MCF 10A (cell line): ENCODE data around the gene BMPER. TPM values are rescaled to one million over a fixed set of nuclear protein-coding genes. Genes with fewer than 3 reads are reported as not detected.

Experiments used
- BruUV-seq: library from RNA; stranded (reverse); fragments of 400-500 nt; replicated peaks from 2 replicates; lab custom pipeline; 2021; lab: Mats Ljungman, UMichigan
- CTCF ChIA-PET: fragments of 300-600 bp; sonication (Branson Sonifier 250); formaldehyde crosslinking; extraction: SDS; loops from one replicate; lab custom pipeline; 2021; ENCODE audit warnings: antibody characterized with exemption, inconsistent platforms; lab: Yijun Ruan, JAX
- POLR2A ChIA-PET: fragments of 300-600, 350-650 bp; sonication (Branson Sonifier 250); formaldehyde crosslinking; extraction: SDS; loops from one replicate; lab custom pipeline; 2020; ENCODE audit warnings: antibody characterized with exemption, inconsistent platforms; lab: Yijun Ruan, JAX
- DNase-seq: peaks from one replicate; pipeline ENCODE4 v3.0.0-alpha.2; 2018; ENCODE audit not compliant: unreplicated experiment
- H3K27ac Mint-ChIP-seq: one replicate; pipeline ENCODE4 v1.8.0; 2022; ENCODE audit warnings: mild to moderate bottlenecking, low read depth, mixed read lengths; ENCODE audit not compliant: unreplicated experiment
- H3K27me3 Mint-ChIP-seq: one replicate; pipeline ENCODE4 v1.8.0; 2022; ENCODE audit warnings: mixed read lengths; ENCODE audit not compliant: insufficient read depth, unreplicated experiment
- H3K36me3 Mint-ChIP-seq: one replicate; pipeline ENCODE4 v1.8.0; 2022; ENCODE audit warnings: mild to moderate bottlenecking, moderate library complexity, mixed read lengths; ENCODE audit not compliant: insufficient read depth, unreplicated experiment
- H3K4me1 Mint-ChIP-seq: one replicate; pipeline ENCODE4 v1.8.0; 2022; ENCODE audit warnings: mixed read lengths; ENCODE audit not compliant: insufficient read depth, unreplicated experiment
- H3K4me3 Mint-ChIP-seq: one replicate; pipeline ENCODE4 v1.8.0; 2022; ENCODE audit warnings: mild to moderate bottlenecking, moderate library complexity, mixed read lengths; ENCODE audit not compliant: unreplicated experiment
- H3K9me3 Mint-ChIP-seq: one replicate; pipeline ENCODE4 v1.8.0; 2022; ENCODE audit warnings: mixed read lengths; ENCODE audit not compliant: unreplicated experiment
- CTCF ChIP-seq: fragments of 200-600 bp; IDR thresholded peaks from one replicate; pipeline ENCODE4 v1.8.0; 2022; ENCODE audit warnings: antibody characterized with exemption, mild to moderate bottlenecking; ENCODE audit not compliant: unreplicated experiment
- intact Hi-C: fragments of 100-400 bp; cut with micrococcal nuclease; formaldehyde crosslinking; loops from 2 replicates; pipeline ENCODE4 v1.14.1; 2022
- total RNA-seq: library from RNA; stranded (reverse); gene quantifications from 2 replicates; pipeline ENCODE4 v1.2.3, GENCODE V29; 2022

Gene BMPER
- total RNA-seq, 1 experiment from 2014 or later, result 0.40 TPM

- ChIA-PET CTCF (interaction anchor here (0.6 to 1.1 kb wide), 8 partner anchors 10 to 316 kb away, joined by 3 to 5 read pairs (median 3); no protein-coding TSS in a partner anchor), POLR2A (interaction anchor here (1.0 to 1.2 kb wide), 2 partner anchors 11 to 21 kb away, joined by 4 to 6 read pairs; no protein-coding TSS in a partner anchor)
- peak; percentile 24 for DNase-seq
- Mint-ChIP-seq H3K27me3 (no peaks in the 10 kb centered on the region), H3K4me3 (no peak overlapping the region), H3K27ac (no peak overlapping the region), H3K4me1 (peaks cover 33% of the 10 kb centered on the region), H3K9me3 (no peaks in the 10 kb centered on the region), H3K36me3 (no peaks in the 10 kb centered on the region)
- intact Hi-C loops, result no loop called here
- TF ChIP-seq CTCF, result no peak
- no TSS peak for BruUV-seq
Measured at GRCh38 chr7:34059136-34059828, 153.9 kb downstream of the BMPER start.

- Mint-ChIP-seq H3K4me1 (peaks cover 33% of the 10 kb centered on the region), H3K36me3 (peaks cover 4% of the 10 kb centered on the region), H3K27ac (peak overlapping the region; percentile 64), H3K4me3 (no peak overlapping the region), H3K9me3 (no peaks in the 10 kb centered on the region), H3K27me3 (no peaks in the 10 kb centered on the region)
- BruUV-seq, result no TSS peak
- DNase-seq, result no peak
- ChIA-PET POLR2A (no interaction called here), CTCF (interaction anchor here (0.6 to 1.1 kb wide), 5 partner anchors 8 to 725 kb away, joined by 3 to 5 read pairs (median 3); no protein-coding TSS in a partner anchor)
- intact Hi-C loops, result no loop called here
- no peak for TF ChIP-seq CTCF
Measured at GRCh38 chr7:34060196-34060947, 155.0 kb downstream of the BMPER start.

- Mint-ChIP-seq H3K4me3 (peak overlapping the region; percentile 8), H3K4me1 (peaks cover 33% of the 10 kb centered on the region), H3K27ac (peak overlapping the region; percentile 64), H3K27me3 (no peaks in the 10 kb centered on the region), H3K9me3 (no peaks in the 10 kb centered on the region), H3K36me3 (peaks cover 5% of the 10 kb centered on the region)
- no peak for TF ChIP-seq CTCF
- intact Hi-C loops, result no loop called here
- CTCF ChIA-PET, result interaction anchor here (0.6 to 0.7 kb wide), 2 partner anchors 17 to 725 kb away, joined by 3 read pairs; no protein-coding TSS in a partner anchor
- BruUV-seq, result no TSS peak
- peak; percentile 76 for DNase-seq
- POLR2A ChIA-PET, result interaction anchor here (1.3 kb wide), 1 partner anchor 9 kb away, joined by 4 read pairs; no protein-coding TSS in a partner anchor
Measured at GRCh38 chr7:34061149-34061548, 155.8 kb downstream of the BMPER start.

- TF ChIP-seq CTCF, result no peak
- POLR2A ChIA-PET, result interaction anchor here (0.6 to 1.3 kb wide), 2 partner anchors 8 to 9 kb away, joined by 3 to 4 read pairs; no protein-coding TSS in a partner anchor
- Mint-ChIP-seq H3K4me1 (peaks cover 31% of the 10 kb centered on the region), H3K9me3 (no peaks in the 10 kb centered on the region), H3K4me3 (no peak overlapping the region), H3K36me3 (peaks cover 5% of the 10 kb centered on the region), H3K27ac (no peak overlapping the region), H3K27me3 (no peaks in the 10 kb centered on the region)
- BruUV-seq, result no TSS peak
- CTCF ChIA-PET, result interaction anchor here (0.6 kb wide), 1 partner anchor 604 kb away, joined by 3 read pairs; no protein-coding TSS in a partner anchor
- no peak for DNase-seq
- intact Hi-C loops, result no loop called here
Measured at GRCh38 chr7:34062341-34062740, 157.0 kb downstream of the BMPER start.
